HK-2 (cell line): Measurements from ENCODE around the gene PHLDA3.

Experiments
- DNase-seq: peaks from one replicate; pipeline ENCODE4 v3.0.0-alpha.2; 2018; ENCODE audit not compliant: unreplicated experiment

The PHLDA3 gene

DNA sequence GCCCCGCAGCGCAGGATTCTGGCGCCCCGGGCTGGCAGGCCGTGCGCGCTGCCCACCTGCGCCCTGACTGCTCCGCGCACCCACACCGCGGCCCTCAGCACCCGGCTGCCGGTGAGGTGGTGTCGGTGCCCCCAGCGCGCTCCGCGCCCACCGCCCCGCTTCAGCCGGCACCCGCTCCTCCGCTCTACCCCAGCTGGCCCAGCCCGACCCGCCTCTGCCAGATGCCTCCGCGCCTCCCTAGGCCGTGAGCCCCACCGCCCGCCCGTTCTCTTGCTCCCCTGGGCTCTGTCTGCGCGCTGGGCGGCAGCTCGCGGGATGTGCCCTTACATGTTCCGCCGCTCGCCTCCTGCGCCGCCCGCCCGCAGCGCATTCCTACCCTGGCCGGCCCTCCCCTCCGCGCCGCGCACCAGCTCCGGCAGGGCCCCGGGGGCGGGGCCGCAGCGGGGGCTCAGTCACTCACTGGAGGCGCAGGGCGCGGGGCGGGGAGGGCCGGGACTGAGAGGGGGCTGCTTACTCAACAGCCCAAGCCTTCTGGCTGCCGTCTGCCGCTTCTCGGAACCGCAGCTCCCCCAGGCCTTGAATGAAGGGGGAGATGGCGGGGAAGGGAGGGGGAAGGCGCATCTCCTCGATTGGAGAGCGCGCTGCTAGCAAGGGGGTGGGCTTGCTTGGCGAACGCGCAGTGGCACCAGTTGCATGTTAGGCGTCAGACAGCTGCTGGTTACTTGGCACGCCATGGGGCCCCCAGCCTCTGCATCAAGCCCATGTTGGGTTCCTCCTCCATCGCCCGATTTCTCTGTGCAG, at the start of gene PHLDA3:
Gene PHLDA3 (minus strand): TSS at position 345 of the 801 bp plus-strand sequence. CDS start 402 bp downstream, outside the sequence.
- DNase-seq, result peak; percentile 89

DNA sequence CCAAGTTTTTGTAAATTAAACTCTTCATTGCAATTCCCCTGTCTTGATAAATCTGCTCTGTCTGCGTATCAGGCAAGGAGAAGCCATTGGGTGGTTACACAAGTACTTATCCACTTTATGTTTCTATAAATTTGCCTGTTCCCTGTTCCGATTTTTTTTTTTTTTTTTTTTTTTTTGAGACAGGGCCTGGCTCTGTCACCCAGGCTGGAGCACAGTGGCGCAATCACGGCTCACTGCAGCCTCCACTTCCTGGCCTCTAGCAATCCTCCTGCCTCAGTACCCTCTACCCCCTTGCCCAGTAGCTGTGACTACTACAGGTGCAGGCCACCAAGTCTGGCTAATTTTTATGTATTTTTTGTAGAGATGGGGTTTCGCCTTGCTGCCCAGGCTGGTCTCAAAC, 49.1 kb upstream of the PHLDA3 start:
- DNase-seq, result no peak

DNA sequence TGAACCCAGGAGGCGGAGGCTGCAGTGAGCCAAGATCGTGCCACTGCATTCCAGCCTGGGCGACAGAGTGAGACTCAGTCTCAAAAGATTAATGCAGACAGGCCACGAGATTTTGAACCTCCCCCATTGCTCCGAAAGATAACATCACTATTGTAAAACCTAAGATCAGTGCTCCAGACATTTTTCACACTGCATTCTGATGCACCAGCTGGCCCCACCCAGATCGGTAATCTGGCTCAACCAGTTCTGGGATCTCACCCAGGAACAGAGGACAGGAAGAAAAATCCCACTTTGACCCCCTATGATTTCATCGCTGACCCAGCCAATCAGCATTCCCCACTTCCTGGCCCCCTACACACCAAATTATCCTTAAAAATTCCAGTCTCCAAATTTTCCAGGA, 48.6 kb upstream of the PHLDA3 start:
- no peak for DNase-seq

DNA sequence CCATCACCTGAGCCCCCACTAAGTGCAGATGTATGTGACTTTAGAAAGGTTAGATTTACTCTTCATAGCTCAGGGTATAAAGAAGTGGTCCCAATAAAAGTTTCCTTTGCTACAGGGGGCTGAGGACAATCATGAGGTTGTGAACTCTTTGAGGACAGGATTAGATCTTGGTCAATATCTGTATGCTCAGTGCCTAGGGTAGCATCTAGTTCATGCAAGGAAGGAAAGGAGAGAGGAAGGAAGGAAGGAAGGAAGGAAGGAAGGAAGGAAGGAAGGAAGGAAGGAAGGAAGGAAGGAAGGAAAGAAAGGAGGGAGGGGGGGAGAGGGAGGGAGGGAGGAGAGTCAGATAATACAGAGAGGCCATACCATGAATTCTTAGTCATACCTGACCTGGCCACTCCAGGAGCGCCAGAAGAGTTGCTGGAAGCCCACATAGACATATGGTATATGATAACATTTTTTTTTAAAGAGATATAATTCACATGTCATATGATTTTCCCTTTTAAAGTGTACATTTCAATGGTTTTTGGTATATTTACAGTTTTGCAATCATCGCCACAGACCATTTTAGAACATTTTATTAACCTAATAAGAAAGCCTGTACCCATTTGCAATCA, 47.6 kb upstream of the PHLDA3 start:
- DNase-seq, result no peak

GRCh38 chr1:201515895-201516294, 46.9 kb upstream of the PHLDA3 start:
- no peak for DNase-seq

GRCh38 chr1:201515062-201515750, 46.2 kb upstream of the PHLDA3 start:
- DNase-seq, result no peak

- no peak for DNase-seq
Measured at GRCh38 chr1:201514466-201514865, 45.5 kb upstream of the PHLDA3 start.

GRCh38 chr1:201513498-201514243, 44.7 kb upstream of the PHLDA3 start:
- no peak for DNase-seq

DNA sequence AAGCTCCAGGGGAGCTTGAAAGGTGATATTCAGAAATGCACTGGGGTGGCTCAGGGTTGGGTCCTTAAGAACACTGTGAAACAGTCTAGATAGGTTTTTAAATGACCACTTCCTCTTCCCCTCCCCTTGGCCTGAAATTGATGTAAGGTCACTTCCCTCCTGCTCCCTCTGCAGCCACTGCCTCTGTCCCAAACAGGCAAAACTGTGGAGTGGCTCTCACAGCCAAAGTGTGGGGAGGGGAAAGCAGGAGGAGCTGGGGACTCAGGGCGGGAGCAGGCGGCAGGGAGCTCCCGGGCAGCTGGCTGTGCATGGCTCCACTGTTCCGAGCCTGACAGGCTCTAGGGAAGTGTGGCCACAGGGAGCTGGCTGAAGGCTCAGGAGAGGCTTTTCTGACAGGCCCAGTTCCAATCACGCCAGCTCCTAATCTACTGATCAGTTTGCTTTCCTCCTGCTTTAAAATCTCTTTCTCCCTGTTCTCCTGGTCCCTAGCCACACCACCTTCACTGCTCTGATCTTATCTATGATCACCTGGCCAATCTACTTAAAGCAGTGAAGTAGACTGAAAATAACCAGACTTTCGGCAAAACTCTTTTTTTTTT, 43.1 kb upstream of the PHLDA3 start:
- DNase-seq, result no peak

DNA sequence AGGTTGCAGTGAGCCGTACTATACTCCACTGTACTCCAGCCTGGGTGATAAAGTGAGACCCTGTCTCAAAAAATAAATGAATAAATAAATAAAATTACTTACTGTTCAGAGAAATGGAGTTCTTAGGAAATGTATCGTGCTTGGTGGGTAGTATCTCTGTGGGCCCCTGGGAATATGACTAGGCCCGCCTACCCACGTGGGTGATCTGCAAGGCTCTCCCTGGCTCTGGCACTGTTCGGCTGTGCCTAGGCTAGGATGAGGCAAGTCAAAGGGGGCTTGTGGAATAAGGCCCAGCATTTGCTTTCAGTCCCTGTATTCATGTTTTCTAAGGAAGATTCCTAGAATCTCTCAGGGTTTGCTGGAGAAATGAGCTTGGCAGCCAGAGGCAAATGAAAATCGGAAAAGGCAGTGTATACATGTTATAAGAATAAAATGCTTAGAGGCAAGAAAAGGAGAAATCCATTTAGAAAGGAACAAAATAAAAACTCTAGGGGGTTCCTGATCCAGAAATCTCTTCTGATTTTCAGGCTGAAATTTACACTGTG, 42.5 kb upstream of the PHLDA3 start:
- DNase-seq, result no peak

DNA sequence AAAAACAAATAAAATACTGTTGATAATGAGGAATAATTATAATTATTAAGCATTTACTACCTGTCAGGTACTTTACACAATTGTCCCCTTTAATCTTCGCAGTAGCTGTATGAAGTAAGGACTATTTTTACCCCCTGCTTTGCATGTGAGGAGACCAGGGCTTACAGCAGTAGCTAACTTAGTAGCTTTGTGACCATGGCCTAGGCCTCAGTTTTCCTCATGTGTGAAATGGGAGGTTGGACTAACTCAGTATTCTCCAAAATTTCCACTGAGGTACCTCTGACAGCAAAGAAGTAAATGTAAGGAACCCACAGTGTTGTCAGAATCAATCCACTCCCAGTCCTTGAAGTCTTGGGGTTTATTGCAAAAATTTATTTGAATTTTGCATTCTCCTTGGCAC, 41.7 kb upstream of the PHLDA3 start:
- DNase-seq, result no peak

DNA sequence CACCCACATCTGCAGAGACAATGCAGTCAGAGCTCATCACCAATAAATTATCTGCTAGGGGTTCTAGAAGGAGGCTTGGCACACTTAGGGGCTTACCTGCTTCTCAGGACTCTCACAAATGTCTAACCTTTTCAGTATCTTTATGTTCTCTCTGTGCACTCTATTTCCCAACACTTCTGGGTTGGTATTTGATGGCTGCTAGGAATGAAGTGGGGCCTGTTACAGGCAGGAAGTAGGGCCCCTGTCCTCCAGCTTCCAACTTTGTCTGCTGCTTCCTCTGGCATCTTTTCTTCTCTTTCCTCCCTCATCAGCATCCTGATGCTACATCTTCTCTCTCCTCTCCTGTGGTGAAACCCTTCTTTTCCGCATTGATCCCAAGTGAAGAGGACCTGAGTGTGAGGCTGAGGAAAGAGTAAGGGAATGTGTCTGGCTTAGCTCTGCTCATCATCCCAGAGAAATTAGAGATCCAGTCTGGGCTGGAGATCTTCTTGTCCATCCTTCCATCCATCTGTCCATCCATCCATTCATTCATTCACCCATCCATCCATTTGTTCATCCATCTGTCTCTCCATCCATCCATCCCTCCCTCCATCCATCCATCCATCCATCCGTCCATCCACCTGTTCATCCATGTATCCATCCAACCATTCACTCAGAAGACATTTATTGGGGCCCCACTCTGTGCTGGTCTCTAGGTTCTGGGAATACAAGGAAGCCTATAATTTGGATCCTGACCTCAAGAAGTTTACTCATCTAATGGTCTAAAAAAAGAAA, 40.8 kb upstream of the PHLDA3 start:
- DNase-seq, result no peak

GRCh38 chr1:201508809-201509208, 39.8 kb upstream of the PHLDA3 start:
- DNase-seq, result no peak

DNA sequence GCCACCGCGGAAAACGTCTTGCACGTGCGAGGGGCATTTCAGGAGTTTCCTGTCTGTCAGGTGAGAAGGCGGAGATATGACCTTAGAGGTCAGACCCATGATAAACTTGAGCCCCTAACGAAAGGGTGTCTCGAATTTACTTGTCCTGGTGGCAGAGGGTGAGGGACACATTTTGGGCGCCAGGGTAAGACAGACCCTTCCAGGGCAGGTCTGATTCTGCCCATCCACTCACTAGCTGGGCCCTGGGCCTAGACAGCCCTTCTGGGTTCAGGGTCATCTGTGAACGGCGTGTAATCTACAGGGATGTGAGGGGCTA, 38.3 kb upstream of the PHLDA3 start:
- DNase-seq, result no peak

- peak; percentile 89 for DNase-seq
Measured at GRCh38 chr1:201506557-201507359, 37.8 kb upstream of the PHLDA3 start, which contains the start of gene CSRP1. CSRP1 (minus strand) TSS chr1:201507123; CDS start chr1:201496303, 10,820 bp downstream.

- no peak for DNase-seq
Measured at GRCh38 chr1:201506092-201506491, 37.1 kb upstream of the PHLDA3 start.

DNA sequence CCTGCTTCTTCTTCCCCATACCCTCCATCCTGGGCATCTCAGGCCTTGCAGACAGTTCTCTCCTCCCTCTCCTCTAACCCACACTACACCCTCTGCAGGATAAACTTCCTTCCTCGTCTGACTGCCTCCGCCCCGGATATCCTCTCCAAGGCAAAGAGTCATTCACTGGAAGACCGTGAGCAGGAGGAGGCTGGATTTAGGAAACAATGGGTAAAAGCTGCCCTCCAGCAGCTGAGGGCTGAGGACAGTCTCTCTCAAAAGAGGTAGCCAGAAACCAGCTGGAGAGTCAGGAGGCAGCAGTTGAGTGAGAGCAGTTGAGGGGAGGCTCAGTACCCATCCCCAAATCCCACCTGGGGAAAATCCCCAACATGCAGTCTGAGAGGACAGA, 36.5 kb upstream of the PHLDA3 start:
- DNase-seq, result no peak

DNA sequence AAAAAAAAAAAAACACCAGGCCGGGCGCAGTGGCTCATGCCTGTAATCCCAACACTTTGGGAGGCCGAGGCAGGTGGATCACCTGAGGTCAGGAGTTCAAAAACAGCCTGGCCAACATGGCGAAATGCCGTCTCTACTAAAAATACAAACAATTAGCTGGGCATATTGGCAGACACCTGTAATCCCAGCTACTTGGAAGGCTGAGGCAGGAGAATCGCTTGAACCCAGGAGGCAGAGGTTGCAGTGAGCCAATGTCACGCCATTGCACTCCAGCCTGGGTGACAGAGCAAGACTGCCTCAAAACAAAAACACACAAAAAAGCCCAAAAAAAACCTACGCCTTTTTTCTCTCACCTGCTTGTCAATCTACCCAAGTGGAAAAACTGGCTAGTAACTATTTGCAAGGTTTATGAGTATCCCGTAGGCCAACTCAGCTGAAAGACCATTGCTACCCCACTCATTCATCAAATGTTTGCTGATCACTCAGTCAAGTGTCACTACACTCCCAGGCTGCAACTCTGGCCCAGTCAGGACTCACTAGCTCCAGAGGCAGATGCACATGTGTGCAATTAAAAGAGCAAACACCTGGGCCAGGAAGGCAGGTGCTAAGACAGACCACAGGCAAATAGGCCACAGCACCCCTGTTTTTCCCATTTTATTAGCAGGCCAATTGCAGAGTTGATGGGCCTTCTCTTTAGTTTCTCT, 36.0 kb upstream of the PHLDA3 start:
- no peak for DNase-seq

- no peak for DNase-seq
Measured at GRCh38 chr1:201504179-201504631, 35.2 kb upstream of the PHLDA3 start.
